Stimulated activated CD8-positive, alpha-beta memory T cell treated with anti-CD3 and anti-CD28 coated beads, Interleukin-12 subunit alpha, Interleukin-12 subunit beta, amount 100 ng/mL, for 24 hours (primary cell): ENCODE measurements around the gene TMEM250.

Source experiments
- DNase-seq: peaks from one replicate; pipeline ENCODE4 v3.0.0-alpha.2; 2020; ENCODE audit errors: extremely low read depth

The TMEM250 gene

DNA sequence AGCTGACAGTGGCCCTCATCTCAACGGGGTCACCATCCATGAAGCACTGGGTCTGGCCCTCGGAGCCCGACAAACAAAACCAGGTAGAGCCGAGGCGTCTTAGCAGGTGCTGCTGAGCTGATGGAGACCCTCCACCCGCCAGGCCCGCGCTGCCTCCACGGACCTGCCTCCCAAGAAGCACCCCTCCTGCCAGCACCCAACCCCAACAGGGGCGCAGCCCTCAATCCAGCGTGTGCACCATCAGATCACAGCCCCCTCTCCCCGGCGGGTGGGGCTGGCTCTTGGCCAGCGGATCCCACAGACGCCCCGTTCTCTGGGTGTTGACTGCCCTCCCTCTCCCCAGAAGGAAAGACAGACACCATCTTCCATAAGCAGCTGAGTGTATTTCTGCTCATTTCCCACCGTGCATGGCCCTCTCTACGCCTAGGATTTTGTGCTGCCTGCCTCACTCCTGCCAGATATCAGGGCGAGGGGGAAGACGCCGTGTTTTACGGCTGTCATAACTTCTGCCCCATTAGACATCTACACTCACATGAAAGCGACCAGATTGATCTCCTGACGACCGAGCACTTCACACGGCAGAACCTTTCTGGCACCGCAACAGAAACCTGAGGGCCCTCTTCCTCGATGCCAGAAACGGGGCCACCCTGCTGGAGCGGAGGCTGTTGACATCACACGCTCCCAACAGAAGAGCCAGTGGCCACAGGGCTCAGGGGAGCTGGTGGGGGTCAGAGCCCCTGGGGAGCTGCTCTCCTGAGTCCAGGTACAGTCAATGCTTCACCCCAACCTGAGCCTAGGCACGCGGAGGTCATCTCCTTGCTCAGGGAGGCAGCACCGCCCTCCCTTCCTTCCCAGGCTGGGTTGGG, 35.9 kb downstream of the TMEM250 start:
- DNase-seq, result no peak

DNA sequence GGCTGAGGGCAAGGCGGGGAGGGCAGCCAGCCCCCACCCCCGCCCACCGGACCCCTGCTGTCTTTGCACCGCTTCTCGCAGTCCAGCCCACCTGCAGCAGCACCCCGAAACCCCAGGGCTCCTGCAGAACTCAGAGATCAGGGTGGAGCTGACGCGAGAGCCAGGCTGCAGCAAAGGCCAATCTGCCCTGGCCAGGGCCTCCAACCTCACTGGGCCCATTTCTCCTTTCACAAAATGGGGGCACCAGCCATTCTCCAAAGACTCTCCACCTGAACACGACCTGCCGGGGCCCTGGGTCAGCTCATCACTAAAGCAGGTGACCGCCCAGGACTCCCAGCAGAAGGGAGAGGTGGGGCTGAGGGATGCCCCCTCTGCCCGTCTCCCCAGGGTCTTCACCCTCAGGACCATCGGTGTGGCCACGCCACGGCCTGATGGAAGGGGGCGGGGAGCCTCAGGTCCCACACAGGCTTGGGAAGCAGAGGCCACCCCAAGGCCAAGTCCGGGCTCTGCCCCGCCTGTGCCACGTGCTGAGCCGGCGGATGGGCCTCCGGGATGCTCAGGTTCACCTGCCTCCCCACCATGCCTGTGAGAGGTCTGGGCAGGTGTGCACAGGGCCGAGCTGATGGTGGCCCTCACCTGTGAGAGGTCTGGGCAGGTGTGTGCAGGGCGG, 36.7 kb downstream of the TMEM250 start:
- no peak for DNase-seq

DNA sequence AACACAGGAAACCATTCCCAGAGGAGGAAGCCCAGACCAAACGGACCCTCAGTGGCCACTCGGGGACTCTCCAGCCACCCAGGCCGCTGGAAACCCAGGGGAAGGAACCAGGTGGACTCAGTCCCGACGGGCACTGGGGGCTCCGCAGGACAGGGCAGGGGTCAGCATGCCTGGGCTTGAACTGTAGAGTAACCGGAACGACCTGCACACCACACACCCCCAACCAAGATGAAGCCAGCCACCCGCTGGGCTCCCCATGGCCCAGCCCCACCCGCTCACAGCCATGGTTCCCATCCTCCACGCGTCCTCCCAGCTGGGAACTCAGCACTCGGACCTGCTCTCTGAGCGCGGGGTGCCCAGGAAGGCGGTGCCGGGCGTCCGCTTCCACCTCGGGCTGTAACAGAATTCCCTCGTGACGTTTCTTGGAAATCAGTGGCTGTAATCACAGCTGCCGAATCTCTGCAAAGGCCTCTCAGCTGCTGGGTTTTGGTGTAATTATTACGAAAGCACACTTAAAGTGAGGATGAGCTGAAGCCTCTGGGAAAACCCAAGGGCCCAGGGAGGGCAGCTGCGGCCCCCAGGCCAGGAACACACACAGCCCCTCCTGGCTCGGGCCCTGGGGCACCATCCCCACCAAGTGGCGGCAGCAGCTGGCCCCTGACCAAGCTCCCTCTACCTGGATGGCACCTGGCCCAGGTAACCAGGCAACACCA, 37.4 kb downstream of the TMEM250 start:
- no peak for DNase-seq

- no peak for DNase-seq
Measured at GRCh38 chr9:136080716-136081112, 38.0 kb downstream of the TMEM250 start.

DNA sequence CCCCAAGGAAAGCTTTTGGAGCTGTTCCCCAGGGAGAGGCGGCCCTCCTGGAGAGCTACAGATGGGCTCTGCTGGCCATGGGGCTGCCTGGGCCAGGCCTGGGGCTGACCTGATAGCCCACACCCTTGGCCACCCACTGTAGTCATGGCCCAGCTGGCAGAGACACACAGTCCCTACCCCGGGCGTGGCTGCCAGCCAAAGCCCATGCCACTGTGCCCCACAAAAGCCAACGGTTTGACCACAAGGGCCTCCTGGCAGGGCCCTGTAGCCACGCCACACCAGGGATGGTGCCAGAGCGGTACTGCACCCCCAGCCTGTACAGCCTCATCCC, 38.8 kb downstream of the TMEM250 start:
- DNase-seq, result no peak

GRCh38 chr9:136079211-136079915, 39.3 kb downstream of the TMEM250 start:
- DNase-seq, result no peak

DNA sequence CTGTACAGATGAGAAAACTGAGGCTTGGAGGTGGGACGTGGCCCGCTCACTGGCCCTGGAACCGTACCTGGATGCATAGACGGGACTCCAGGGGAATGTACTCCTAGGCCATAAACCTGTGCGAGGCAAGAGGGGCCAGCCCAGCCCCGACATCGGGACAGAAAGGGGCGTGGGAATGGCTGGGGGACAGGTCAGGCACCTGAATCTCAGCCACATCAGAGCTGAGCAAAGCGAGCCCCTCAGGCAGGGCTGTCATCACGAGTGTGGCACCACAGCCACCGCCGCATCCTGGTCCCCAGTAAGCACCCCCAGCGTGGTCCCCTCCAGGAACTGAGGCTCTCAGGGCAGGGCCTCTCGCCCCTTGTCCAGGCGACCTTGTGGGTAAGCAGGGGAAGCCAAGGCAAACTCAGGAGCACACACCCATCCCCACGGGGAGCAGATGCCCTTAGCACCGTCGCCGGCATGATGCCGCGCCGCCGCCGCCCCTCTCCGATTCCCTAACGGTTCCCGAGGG, 40.1 kb downstream of the TMEM250 start:
- no peak for DNase-seq

DNA sequence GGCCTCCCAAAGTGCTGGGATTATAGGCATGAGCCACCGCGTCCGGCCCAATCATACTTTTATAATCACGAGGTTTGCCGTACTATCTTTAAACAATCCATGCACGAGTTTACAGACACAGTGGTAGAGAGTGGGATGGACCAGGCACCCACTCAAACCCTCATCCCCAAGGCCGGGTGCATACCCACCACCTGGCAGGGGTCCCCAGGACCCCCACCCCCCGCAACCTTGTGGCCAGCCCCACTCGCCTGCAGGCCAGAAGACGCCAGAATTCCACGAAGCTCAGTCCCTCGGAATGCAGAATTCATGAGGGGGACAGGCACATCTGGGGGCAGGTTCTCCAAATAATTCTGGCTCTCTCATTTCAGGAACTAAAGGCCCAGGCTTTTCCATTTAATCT, 40.7 kb downstream of the TMEM250 start:
- no peak for DNase-seq

DNA sequence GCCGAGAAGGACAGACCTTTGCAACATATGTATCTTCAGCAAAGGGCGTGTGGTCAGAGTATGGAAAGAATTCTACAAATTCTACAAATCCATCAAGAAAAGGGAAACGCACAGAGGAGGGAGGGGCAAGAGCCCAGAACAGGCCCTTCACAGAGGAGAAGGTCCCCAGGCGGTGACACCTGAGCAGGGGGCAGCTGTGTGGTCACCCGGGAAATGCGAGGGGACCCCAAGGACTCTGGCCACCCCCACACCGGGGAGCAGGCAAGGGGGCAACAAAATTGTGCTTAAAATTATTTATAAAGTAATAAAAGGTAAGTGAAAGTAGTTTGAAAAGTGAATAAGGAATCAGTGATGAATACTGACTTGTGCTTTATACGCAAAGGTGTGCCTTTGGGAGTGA, 41.2 kb downstream of the TMEM250 start:
- no peak for DNase-seq

DNA sequence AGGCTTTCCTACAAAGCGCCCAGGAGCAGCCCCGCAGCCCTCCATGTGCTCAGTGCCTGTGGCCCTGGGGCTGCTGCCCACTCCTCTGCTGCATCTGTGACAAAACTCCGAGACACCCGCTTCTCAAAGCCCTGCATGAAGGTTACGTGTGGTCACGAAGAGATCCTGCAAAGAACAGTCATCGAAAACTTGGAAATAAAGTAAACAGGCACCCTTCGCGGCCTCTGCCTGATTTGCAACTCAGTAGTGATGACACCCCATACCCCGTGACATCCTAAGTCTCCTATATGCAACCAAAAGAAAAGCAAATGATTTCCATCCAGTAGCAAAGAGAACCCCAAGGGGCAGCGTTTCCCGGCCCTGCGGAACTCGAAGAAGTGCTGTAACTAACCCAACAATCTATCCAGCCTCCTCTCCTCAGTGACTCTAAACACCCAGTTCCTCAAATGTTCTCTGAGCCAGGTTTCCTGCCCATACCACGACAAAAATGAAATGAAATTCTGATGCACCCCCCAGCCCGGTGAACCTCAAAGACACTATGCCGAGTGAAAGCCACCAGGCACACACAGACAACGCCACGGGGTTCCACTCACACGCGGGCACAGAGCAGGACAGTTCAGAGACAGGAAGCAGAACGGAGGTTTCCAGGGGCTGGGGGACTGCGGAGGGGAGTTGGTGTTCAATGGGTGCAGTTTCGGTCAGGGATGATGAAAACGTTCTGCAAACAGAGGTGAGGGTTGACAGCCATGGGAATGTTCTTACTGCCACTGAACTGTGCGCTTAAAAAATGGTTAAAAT, 42.6 kb downstream of the TMEM250 start:
- DNase-seq, result no peak

DNA sequence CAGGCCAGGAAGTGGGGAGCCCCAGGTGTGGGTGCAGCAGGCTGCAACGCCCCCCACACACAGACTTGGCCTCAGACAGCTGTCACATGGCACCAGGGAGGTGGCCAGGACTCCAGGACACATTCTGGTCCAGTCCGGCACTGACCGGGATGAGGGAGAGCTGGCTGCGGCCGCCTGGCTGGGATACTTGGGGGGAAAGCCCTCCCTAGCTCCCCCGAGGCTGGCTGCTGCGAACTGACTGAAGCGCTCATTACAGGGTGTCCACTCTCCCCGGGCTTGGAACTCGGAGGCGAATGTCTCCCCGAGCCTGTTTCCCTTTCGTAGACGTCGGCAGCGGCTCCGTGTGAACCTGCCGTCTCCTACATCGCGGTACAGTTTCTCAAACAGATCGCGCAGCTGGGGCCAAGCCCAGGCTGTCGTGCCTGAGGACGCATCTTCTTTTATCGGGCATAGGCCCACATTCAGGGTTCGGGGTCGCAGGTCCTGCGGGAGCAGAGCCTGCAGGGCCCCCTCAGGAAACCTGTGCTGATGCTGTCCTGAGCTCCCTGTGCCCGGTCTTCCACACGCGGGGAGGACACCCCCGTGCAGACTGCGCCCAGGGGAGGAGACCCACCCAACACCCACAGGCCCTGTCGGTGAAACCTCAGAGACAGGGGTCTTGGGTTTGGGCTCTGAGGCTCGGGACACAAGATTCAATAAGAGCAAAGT, 43.4 kb downstream of the TMEM250 start:
- no peak for DNase-seq

GRCh38 chr9:136074706-136075105, 44.0 kb downstream of the TMEM250 start:
- no peak for DNase-seq
